K562 (cell line): ENCODE results near the gene CAMK2B. TPM values are rescaled to one million over a fixed set of nuclear protein-coding genes. Genes with fewer than 3 reads are reported as not detected.
A peak's percentile ranks its signal among the peaks of the same experiment; 100 is the strongest.

Experiments used
- ATAC-seq: fragments of 200-7000 bp; cut with Tn5 transposase; 3 replicates; pipeline ENCODE4 v1.9.1; 2020; ENCODE audit warnings: moderate library complexity
- BruUV-seq: library from RNA; stranded (reverse); fragments of 400-500 nt; replicated peaks from 2 replicates; lab custom pipeline; 2021; lab: Mats Ljungman, UMichigan
- CTCF ChIA-PET: fragments of 300-600 bp; formaldehyde crosslinking; extraction: SDS; loops from one replicate; lab custom pipeline; 2021; ENCODE audit warnings: low intra/inter-chr PET ratio; lab: Yijun Ruan, JAX
- POLR2A ChIA-PET: fragments of 300-600, 350-650 bp; sonication (Branson Sonifier 250); formaldehyde crosslinking; extraction: SDS; loops from one replicate; lab custom pipeline; 2021; ENCODE audit warnings: antibody characterized with exemption, inconsistent platforms; lab: Yijun Ruan, JAX
- DNase-seq, 4 experiments: peaks; one replicate each; pipeline versions ENCODE4 v3.0.0 to v3.0.0-alpha.2; 2011 to 2018; ENCODE audit warnings: low spot score in 3 of 4, mixed read lengths in 3 of 4; ENCODE audit errors: extremely low read depth in 1 of 4
- FAIRE-seq: peaks from 2 replicates; lab custom pipeline; 2011; peaks lifted over from hg19 to GRCh38; lab: Jason Lieb, UNC
- H2AFZ ChIP-seq: 2 replicates; pipeline ENCODE4 v1.6.0; 2011; ENCODE audit warnings: low read depth, low read length, control low read depth, inconsistent platforms
- H3K27ac ChIP-seq: fragments of 200-600 bp; 3 replicates; pipeline ENCODE4 v1.8.0; 2011; ENCODE audit warnings: low read depth, mild to moderate bottlenecking, control low read depth, inconsistent platforms, low read length, moderate library complexity, mixed read lengths; ENCODE audit errors: extremely low read depth
- H3K27me3 ChIP-seq, 2 experiments: fragments of 300-600 bp in 1 of 2; 2 replicates in 1 of 2; 3 replicates in 1 of 2; pipeline versions ENCODE4 v1.6.0 to v1.8.0; 2011; ENCODE audit warnings: inconsistent platforms in 2 of 2, low read length in 2 of 2, mild to moderate bottlenecking in 1 of 2, mixed read lengths in 1 of 2, moderate library complexity in 1 of 2; ENCODE audit not compliant: control insufficient read depth in 2 of 2, insufficient read depth in 2 of 2
- H3K36me3 ChIP-seq: fragments of 300-600 bp; 3 replicates; pipeline ENCODE4 v1.8.0; 2011; ENCODE audit warnings: mild to moderate bottlenecking, low read length, inconsistent platforms; ENCODE audit not compliant: control insufficient read depth, insufficient read depth
- H3K4me1 ChIP-seq, 2 experiments: fragments of 200-600 bp in 1 of 2; replicated peaks in 1 of 2; 2 replicates in 1 of 2; 3 replicates in 1 of 2; pipeline versions ENCODE4 v1.5.1 to v1.8.0; 2011; ENCODE audit warnings: inconsistent platforms in 2 of 2, low read length in 2 of 2, mild to moderate bottlenecking in 1 of 2, mixed read lengths in 1 of 2, moderate library complexity in 1 of 2; ENCODE audit not compliant: control insufficient read depth in 2 of 2, insufficient read depth in 2 of 2
- H3K4me2 ChIP-seq: 2 replicates; pipeline ENCODE4 v1.6.1; 2011; ENCODE audit warnings: low read length, control low read depth, inconsistent platforms, mixed read lengths; ENCODE audit not compliant: insufficient read depth
- H3K4me3 ChIP-seq: fragments of 200-600 bp; sonication (generic), shearing (Covaris generic); 2 replicates; pipeline ENCODE4 v1.5.1; 2016; ENCODE audit warnings: control low read depth, inconsistent platforms
- H3K79me2 ChIP-seq: fragments of 200-600 bp; 3 replicates; pipeline ENCODE4 v1.8.0; 2011; ENCODE audit warnings: low read length, inconsistent platforms; ENCODE audit not compliant: control insufficient read depth, insufficient read depth
- H3K9ac ChIP-seq, 2 experiments: 2 replicates each; pipeline versions ENCODE4 v1.6.0 to v1.6.1; 2011; ENCODE audit warnings: low read depth in 2 of 2, low read length in 2 of 2, control low read depth in 1 of 2, inconsistent platforms in 1 of 2, mild to moderate bottlenecking in 1 of 2, mixed read lengths in 1 of 2; ENCODE audit not compliant: insufficient read depth in 1 of 2
- H3K9me1 ChIP-seq: one replicate; pipeline ENCODE4 v1.6.0; 2011; ENCODE audit warnings: inconsistent platforms, mild to moderate bottlenecking, low read length, moderate library complexity; ENCODE audit not compliant: control insufficient read depth, insufficient read depth
- H3K9me3 ChIP-seq: replicated peaks from 2 replicates; pipeline ENCODE4 v1.5.1; 2011; ENCODE audit warnings: low read depth, low read length, inconsistent platforms; ENCODE audit not compliant: control insufficient read depth, insufficient read depth
- H4K20me1 ChIP-seq: replicated peaks from 2 replicates; pipeline ENCODE4 v1.6.1; 2011; ENCODE audit warnings: low read length, inconsistent platforms, mixed read lengths; ENCODE audit not compliant: control insufficient read depth, insufficient read depth
- C11orf30 ChIP-seq: fragments of 450-650 bp; IDR thresholded peaks from 2 replicates; pipeline ENCODE4 v1.6.1; 2016; ENCODE audit warnings: low read depth, mild to moderate bottlenecking
- EGR1 ChIP-seq: fragments of 450-650 bp; conservative IDR thresholded peaks from 2 replicates; pipeline ENCODE4 v1.6.1; 2017; ENCODE audit warnings: mild to moderate bottlenecking
- YY1 ChIP-seq, 3 experiments: IDR thresholded peaks; 2 replicates each; pipeline ENCODE4 v1.6.1; 2011; ENCODE audit warnings: low read length in 2 of 3, mild to moderate bottlenecking in 2 of 3, moderate library complexity in 2 of 3, borderline replicate concordance in 1 of 3, control low read depth in 1 of 3, low read depth in 1 of 3; ENCODE audit not compliant: insufficient read depth in 3 of 3, insufficient replicate concordance in 2 of 3, control insufficient read depth in 1 of 3, insufficient read length in 1 of 3; ENCODE audit errors: extremely low read depth in 1 of 3
- ZNF354B ChIP-seq: fragments of 250-450 bp; sonication (Bioruptor Pico); IDR thresholded peaks from 2 replicates; pipeline ENCODE4 v1.4.0; 2020
- WGBS: fragments of 100-300 bp; shearing (Covaris generic); methylation state at CpG from one replicate; pipeline ENCODE4 v1.1.6; 2016; ENCODE audit warnings: low coverage, mixed read lengths; ENCODE audit not compliant: insufficient coverage; ENCODE audit errors: missing lambda C conversion rate; 5-methylcytosine and 5-hydroxymethylcytosine counted together
- in situ Hi-C: fragments of 300-500 bp; cut with MboI; formaldehyde crosslinking; loops from 4 replicates; pipeline ENCODE4 v1.15.0; 2018; ENCODE audit warnings: inconsistent platforms, mixed read lengths
- intact Hi-C: fragments of 100-400 bp; cut with micrococcal nuclease; formaldehyde crosslinking; loops from 2 replicates; pipeline ENCODE4 v1.14.2; 2022
- polyA plus RNA-seq, 8 experiments: library from polyadenylated mRNA; depleted of rRNA in 4 of 8; stranded (reverse) in 5 of 8; unstranded in 3 of 8; fragments of >200 nt; fragmentation: Nextera tagmentation in 2 of 8; fragmentation: Illumina TruSeq in 1 of 8; extraction: Ambion mirVana in 2 of 8; extraction: Trizol in 1 of 8; gene quantifications; 2 replicates each; pipeline versions ENCODE4 v1.2.1 to v1.2.3, GENCODE V29; 2011 to 2014; ENCODE audit warnings: inconsistent platforms in 1 of 8, missing spikeins in 1 of 8
- total RNA-seq, 7 experiments: library from RNA; depleted of rRNA in 6 of 7; stranded (reverse); fragments of >200 nt in 6 of 7; fragmentation: Illumina TruSeq in 2 of 7; extraction: Trizol in 2 of 7; gene quantifications; 2 replicates each; pipeline versions ENCODE4 v1.2.1 to v1.2.3, GENCODE V29; 2011 to 2021; ENCODE audit warnings: low replicate concordance in 1 of 7

Gene CAMK2B
- total and polyA plus RNA-seq, 9 of the 15 experiments (the other 6 are each of a cell fraction or from before 2014, with no cell fraction given) = 0.04 to 0.09 (median 0.05) TPM; not detected in 4

GRCh38 chr7:44325811-44326241, 432 bp upstream of the CAMK2B start:
- 3% methylated on average over 21 of the region's 23 CpGs for WGBS
- Histone ChIP-seq H3K36me3 (no peaks in the 10 kb centered on the region), H3K9me1 (no peaks in the 10 kb centered on the region), H3K9ac (no peak overlapping the region), H3K4me1 (peaks cover 0 to 7% of the 10 kb centered on the region in 2 experiments; a peak in 2 of 5 replicates), H4K20me1 (no peaks in the 10 kb centered on the region; the same call in 1 of the 2 replicates), H3K4me3 (no peak overlapping the region), H3K79me2 (no peaks in the 10 kb centered on the region), H3K27me3 (peaks cover 13 to 46% of the 10 kb centered on the region in 2 experiments), H3K9me3 (no peaks in the 10 kb centered on the region), H2AFZ (no peak overlapping the region), H3K27ac (no peak overlapping the region), H3K4me2 (no peak overlapping the region)
- in situ Hi-C loops (no loop called here), intact Hi-C loops (no loop called here)
- ATAC-seq (no peak), DNase-seq (no peak), FAIRE-seq (no peak)
- BruUV-seq = no TSS peak
- CTCF ChIA-PET = no interaction called here
- TF ChIP-seq EGR1 = 0 out of 2 replicates have a peak, but pooled peaks have one; percentile 12
- no peak for TF ChIP-seq YY1 (IDR thresholded peaks at IDR 0.05; ENCODE audit: borderline replicate concordance in 1 of 3, control insufficient read depth in 1 of 3, extremely low read depth in 1 of 3, insufficient read depth in 3 of 3, insufficient read length in 1 of 3, insufficient replicate concordance in 2 of 3, low read depth in 1 of 3, low read length in 2 of 3)
- TF ChIP-seq C11orf30 = no peak
- TF ChIP-seq ZNF354B (CRISPR knock-in tag) = no peak
- POLR2A ChIA-PET = no interaction called here
